Activated CD4-positive, CD25-positive, alpha-beta regulatory T cell treated with anti-CD3 and anti-CD28 coated beads, Interleukin-2, amount 50 U/mL, for 16 hours (primary cell): Measurements from ENCODE around the gene TLR5.
"Not testable (repeated sequence)": the region's sequence is repeated elsewhere in the genome, so short reads cannot be mapped to it uniquely, and the experiment has no call there.

Experiments
- DNase-seq: peaks from one replicate; pipeline ENCODE4 v3.0.0-alpha.2; 2020; ENCODE audit warnings: low read depth, low spot score

The TLR5 gene, protein sequence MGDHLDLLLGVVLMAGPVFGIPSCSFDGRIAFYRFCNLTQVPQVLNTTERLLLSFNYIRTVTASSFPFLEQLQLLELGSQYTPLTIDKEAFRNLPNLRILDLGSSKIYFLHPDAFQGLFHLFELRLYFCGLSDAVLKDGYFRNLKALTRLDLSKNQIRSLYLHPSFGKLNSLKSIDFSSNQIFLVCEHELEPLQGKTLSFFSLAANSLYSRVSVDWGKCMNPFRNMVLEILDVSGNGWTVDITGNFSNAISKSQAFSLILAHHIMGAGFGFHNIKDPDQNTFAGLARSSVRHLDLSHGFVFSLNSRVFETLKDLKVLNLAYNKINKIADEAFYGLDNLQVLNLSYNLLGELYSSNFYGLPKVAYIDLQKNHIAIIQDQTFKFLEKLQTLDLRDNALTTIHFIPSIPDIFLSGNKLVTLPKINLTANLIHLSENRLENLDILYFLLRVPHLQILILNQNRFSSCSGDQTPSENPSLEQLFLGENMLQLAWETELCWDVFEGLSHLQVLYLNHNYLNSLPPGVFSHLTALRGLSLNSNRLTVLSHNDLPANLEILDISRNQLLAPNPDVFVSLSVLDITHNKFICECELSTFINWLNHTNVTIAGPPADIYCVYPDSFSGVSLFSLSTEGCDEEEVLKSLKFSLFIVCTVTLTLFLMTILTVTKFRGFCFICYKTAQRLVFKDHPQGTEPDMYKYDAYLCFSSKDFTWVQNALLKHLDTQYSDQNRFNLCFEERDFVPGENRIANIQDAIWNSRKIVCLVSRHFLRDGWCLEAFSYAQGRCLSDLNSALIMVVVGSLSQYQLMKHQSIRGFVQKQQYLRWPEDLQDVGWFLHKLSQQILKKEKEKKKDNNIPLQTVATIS

DNA sequence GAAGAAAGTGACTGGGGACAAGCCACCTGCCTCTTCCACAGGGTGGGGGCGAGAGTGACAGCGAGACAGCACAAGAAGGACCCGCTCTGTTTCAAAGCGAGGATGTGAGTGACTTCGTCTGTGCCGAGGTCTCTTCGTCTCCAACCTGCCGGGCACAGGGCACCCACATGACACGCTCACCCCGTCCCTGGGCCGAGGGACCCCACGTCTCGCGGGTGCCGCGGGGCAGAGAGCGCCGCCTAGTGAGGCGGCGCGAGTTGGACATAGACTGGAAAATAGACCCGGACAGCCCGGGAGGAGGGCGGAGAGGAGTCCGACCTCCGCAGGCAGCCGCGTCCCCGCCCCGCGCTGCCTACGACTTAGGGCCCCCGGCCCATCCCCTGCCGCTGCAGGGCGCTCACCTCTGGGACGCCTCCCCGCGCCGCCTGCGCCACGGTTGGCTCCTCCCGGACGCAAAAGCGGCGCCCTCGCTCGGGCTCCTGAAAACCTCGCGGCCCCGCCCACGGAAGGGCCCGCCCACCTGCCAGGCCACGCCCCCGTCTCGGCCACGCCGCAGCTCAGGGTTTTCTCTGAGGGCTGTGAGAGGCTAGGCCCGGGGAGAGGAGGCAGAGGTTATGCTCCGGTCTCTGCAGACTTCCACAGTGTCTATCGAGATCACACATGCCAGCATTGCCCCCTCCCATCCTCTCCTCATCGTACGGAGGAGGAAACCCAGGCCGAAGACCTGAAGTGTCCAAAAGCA lies at the start of gene TLR5:
TSS of gene TLR5 (minus strand) at position 454 of the 742 bp plus-strand sequence. CDS start 30,217 bp downstream, outside the sequence.
- peak; percentile 66 for DNase-seq

DNA sequence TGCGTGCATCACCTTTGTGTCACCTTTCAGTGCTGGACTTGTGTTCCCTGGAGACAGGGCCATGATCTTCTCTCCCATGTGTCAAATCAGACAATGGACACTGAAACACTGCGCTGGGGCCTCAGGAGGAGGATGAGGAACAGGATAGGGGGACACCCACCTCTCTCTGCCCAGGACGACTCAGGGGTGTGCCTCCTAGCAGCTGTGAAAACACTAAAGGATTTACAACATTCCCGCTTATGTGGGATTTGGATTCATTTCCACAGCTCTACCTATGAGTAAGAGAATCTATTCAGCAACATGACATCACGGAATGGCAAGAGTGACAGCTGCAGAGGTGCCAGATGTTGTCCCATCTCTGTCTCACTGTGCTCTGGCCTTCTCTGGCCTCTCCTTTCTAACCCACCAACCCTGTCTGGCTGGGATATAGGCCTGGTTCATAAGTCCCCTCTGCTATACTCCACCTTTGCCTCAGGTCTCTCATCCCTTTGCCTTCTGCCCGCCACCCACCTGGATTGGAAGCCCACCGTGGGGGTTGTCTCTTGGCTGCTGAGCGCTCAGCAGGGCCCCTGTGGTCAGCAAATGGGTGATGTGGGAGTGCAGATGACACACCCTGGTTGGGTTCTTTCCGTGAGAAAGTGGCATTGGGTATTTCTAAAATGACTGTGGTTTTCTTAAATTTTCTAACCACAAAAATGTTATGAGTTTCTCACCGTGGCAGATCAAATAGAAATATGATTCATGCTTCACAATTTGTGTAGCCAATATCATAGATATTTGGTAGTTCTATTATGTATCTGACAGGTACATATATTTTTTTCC lies 47.1 kb upstream of the TLR5 start:
- peak; percentile 9 for DNase-seq

DNA sequence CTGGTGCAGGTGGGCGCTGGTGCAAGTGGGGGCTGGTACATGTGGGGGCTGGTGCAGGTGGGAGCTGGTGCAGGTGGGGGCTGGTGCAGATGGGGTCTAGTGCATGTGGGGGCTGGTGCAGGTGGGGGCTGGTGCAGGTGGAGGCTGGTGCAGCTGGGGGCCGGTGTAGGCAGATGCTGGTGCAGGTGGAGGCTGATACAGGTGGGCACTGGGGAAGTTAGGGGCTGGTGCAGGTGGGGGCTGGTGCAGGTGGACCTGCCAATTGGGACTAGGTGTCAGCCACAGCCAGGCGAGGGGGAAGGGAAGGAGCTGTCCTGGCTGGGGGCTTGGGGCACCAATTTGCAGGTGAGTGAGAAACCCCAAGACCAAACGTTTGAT lies 46.5 kb upstream of the TLR5 start:
- no peak for DNase-seq

DNA sequence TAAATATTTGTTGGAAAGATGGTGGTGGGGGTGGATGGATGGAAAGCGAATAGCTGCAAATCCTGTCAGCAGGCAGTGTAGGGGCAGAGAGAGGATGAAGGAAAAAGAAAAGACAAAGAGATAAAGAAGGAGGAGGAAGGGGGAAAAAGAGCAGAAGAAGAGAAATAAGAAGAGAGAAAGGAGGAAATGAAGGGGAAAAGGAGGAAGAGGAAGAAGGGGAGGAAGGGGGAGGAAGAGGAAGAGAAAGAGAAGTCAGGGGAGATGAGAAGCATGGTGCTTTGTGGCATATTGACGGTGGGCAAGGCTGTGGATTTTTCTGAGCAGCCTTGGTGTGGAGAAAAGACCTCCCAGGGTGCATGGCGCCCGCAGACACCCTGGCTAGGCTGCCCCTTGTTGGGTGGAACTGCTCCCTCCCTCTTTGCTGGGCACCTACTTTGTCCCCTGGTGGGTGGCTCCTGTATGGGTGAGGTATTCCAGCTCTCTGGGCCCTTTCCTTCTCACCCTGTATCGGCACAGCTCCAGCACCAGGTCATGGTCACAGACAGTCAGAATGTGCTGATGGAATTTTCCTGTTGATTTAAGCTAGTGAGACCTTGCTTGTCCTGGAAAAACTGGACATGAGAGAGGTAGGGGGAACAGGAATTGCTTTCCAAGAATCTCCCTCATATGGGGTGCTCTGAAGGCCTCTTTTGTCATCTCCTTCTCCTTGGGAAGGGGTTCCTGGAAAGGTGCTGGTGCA lies 45.7 kb upstream of the TLR5 start:
- DNase-seq = no peak

DNA sequence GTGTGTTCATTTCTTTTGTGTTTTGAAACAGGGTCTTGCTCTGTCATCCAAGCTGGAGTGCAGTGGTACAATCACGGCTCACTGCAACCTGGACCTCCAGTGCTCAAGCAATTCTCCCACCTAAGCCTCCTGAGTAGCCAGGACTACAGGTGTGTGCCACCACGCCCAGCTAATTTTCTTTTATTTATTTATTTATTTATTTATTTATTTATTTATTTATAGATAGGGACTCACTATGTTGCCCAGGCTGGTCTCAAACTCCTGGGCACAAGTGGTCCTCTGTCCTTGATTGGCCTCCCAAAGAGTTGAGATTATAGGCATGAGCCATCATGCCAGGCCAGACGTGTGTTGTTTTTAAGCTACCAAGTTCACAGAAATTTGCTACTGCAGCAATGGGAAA lies 43.8 kb upstream of the TLR5 start:
- no peak for DNase-seq

DNA sequence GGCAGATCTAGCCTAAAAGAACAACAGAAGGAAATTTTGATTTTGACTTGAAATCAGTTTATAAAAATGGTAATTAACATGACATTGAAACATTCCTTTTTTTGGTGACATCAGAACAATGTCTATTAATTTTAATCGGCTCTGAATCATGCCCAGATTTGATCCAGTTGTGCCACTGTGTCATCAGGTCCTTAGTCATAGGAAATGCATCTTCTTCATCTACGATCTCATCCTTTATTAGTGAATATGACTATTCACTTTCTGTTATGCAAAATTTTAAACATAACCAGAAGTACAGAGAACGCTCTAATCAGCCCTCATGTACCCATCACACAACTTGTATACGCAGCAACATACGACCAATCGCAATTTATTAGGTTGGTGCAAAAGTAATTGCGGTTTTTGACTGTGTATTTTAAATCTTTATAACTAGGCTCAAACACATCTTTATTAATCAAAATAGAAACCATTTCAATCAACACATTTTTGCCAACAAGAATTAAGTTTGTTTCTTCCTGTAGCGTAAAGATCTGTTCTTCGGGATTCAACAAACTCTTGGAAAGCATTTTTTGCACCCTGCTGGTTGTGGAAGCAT lies 40.3 kb upstream of the TLR5 start:
- DNase-seq = no peak

DNA sequence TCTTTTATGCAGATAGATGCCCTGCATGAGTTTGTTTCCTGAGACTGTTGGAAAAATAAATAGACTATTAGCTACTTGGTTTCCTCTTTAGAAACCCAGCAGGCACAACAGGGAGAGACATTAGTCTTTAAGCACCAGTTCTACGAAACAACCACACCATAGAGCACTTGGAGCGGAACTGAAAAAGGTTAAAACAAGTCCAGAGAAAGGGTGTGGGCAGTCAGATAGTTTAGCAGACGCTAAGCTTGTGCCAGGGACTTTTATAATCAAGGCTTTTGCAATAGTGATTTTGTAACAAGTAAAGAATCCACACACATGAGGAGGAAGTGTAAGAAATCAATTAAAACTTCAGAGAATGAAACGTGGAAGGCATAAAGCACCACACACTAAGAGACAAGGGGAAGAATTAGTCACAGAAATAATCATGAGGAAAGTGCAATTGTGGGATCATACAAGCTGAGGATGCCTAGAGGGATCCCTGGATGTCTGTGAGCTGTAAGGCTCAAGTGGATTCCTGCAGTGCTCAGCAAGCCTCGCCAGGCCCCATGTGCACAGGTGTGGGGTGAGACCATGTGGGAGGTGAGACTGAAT lies 37.8 kb upstream of the TLR5 start:
- DNase-seq = no peak

DNA sequence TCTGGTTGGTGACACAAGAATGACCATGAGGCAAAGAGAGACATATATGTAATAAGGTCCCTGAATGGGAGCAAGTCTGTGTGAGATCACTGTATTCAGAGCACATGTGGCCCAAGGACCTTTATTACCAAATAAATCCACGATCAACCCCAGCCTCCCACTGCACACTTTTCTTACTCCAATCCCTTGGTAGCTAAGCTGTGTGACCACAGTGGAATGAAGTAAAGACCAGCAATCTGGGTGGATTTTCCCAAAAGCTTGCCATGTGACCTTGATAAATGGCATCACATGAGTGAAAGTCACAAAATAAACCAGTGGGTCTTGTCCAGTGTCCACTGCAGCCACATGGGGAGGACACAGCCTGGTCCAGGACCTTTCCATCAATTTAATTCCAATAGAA lies 36.7 kb upstream of the TLR5 start:
- DNase-seq = no peak

DNA sequence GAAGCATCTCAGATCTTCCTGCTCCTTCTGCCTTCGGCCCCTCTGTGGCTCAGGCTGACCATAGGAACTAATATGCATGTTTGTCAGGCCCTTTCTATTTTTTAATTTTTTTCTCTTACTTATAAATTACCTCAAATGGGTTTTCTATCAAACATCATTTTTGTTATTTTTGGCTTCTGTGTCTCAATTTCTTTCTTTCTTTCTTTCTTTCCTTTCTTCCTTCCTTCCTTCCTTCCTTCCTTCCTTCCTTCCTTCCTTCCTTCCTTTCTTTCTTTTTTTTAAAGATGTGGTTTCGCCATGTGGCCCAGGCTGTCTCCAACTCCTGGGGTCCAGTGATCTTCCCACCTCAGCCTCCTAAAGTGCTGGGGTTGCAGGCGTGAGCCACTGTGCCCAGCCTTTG lies 36.2 kb upstream of the TLR5 start:
- no peak for DNase-seq

DNA sequence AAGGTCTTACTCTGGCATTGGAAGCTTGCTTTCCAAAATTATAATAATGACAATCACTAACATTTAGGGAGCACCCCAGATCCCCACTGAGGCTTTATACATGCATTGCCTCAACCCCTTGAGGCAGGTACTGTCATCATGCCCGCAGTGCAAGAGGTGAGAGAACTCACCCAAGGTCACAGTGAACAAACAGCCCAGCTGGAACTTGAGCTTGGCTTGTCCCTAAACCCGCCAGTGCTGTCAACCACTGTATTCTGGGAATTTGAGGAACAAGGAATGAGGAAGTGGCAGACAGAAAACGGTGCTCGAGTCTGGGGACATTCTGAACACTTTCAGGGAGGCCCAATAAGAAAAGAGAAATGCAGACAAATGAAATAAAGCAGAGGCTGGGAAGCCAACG lies 34.6 kb upstream of the TLR5 start:
- DNase-seq = no peak

DNA sequence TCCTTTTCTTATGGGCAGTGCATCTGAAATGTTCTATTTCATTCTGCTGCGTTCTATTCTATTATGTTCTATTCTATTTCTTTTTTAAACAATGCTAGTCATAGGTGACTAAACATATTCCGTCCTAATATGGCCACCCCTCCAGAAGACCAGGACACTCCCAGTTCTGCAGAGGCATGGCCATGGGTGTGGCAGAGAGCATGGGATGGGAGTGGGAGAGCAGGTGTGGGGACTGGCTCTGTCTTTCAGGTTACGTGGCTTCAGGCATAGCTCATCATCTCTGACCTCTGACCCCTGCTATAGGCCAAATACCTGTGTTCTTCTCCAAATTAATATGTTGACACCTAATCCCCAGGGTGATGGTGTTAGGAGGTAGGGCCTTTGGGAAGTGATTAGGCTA lies 33.4 kb upstream of the TLR5 start:
- no peak for DNase-seq

DNA sequence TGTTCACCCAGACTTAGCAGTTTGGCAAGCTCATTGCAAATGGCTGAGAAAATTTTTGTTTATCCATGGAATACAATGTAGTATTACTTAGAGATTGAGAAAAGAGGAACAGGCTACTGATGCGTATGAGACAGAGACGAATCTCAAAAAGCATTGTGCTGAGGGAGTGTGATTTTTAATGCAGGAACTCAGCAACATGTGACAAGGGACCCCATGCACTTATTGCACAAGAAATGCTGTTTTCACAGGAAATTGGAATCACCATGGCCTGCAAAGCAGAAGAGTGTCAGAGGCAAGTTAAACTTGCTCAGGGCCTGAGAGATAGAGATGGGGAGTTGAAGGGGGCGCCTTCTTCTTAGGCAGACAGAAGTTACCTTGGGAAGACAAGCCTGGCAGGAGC lies 32.6 kb upstream of the TLR5 start:
- no peak for DNase-seq

DNA sequence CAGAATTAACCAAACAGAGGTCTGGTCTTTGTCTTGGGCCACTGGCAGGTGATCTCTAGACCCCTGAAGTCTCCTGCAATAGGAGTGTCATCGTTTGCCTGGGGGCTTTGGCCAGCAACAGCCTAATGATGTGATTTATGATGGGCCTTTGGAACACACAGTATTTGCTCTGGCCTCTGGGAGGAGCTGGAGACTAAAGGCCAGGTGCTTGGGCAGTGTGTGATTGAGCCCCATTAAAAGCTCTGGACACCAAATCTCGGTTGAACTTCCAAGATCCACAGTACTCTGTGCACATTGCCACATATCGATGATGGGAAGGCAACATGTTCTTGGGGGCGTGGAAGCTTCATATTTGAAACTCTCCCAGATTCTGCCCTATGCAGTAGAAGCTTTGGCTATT lies 32.0 kb upstream of the TLR5 start:
- no peak for DNase-seq

DNA sequence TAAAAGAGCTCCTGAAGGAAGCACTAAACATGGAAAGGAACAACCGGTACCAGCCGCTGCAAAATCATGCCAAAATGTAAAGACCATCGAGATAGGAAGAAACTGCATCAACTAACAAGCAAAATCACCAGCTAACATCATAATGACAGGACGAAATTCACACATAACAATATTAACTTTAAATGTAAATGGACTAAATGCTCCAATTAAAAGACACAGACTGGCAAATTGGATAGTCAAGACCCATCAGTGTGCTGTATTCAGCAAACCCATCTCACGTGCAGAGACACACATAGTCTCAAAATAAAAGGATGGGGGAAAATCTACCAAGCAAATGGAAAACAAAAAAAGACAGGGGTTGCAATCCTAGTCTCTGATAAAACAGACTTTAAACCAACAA lies 26.4 kb upstream of the TLR5 start:
- DNase-seq = not testable (repeated sequence)

DNA sequence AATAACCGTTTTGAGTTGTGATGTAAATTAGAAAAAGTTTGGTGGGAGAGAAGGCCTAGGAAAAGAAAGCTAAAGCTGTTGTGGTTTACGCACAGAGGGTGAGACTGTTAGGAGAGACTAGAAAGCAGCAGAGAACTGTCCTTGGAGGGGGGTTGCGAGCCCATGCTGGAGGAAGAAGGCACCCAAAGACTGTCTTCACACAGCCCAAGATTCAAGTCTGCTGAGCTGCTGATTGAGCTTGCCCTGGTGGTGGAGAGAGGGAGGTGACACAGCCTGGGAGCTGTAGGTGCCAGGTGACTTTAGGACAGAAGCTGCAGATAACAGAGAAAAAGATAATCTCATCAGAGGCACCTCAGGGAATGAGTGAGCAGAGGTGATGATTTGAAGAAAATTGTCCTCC lies 18.3 kb upstream of the TLR5 start:
- DNase-seq = no peak

DNA sequence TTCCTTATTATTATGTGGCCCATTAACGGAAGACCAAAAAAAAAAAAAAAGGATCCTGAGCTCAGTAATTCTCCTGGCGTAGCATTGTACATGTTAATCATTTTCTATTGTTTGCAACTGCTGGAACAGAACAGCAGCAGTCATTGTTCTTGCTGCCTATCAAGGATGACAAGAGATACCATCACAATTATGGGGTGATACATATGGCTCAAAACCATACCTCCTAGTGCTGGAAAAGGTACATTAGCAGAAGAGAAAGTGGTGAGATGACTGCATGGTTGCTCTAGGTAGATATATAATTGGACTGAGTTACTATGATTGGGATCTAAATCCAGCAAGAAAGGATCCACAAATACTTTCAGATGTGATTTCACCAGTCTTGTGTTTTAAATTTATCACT lies 13.3 kb upstream of the TLR5 start:
- DNase-seq = no peak

DNA sequence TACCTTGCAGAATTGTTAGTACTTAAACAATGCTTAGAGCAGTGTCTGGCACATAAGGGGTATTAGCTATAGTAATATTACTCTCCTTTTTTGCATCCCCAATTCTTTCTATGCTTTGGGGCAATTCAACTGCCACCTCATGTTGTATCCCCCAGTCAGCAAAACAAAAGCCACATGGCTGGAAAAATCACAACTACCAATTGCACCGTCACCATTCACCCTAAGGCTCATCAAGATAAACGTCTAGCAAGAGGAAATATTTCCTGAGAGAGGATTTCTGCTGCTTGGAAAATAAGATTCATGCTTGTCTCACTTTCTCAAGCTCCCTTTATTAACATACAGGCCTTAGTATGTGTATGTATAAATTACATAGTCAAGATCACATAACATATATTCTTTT lies 12.1 kb upstream of the TLR5 start:
- DNase-seq = no peak

DNA sequence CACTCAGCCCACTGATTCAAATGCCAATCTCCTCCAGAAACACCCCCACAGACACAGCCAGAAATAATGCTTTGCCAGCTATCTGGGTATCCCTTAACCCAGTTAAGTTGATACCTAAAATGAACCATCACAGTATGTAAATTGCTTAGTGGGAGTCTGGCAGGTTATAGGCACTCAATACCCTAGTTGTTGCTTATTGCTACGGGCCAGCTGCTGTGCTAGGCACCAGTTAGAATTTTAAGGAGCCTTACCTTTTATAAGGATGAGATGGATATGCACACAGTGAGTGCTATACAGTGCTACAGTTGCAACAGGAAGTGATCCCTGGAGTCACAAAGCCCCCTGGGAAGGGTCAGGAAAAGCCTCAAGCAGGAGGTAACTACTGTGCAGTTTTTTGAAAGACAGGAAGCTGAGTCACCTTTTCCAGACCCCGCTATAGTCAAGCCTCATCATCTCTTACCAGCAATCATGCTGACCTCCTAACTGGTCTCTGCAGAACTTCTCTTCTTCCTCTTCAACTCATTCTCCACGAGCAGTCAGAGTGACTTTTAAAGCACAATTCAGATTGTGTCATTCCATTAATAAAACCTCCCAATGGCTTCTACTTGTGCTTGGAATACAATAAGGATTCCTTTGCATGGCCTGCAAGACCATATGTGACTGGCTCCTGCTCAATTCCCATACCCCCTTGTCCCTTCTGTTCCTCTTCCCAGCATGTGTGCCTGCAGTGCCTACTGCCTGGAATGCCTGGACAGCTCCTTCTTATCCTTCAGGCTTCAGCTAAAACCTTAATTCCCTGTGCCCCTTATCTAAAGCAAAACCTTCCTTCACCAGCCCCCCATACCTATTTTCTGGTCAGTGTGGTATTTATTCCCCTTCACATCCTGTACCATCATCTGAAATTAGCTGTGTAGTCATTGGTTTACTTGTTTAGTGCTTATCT lies 10.4 kb upstream of the TLR5 start:
- DNase-seq = no peak

DNA sequence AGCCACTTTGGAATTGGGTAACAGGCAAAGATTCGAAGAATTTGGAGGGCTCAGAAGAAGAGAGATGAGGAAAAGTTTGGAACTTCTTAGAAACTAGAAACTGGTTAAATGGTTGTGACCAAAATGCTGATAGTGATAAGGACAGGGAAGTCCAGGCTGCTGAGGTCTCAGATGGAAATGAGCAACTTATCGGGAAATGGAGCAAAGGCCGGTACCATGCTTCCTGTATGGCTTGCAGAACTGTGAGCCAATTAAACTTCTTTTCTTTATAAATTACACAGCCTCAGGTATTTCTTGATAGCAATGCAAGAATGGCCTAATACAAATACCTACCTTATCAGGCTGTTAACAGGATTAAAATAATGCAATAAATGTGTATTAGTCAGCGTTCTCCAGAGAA lies 9.4 kb upstream of the TLR5 start:
- no peak for DNase-seq
